Small intestine (tissue), 7 donors: Measurements from ENCODE around the gene PACS1. TPM values are rescaled to one million over a fixed set of nuclear protein-coding genes. Genes with fewer than 3 reads are reported as not detected.

Experiments used
- DNase-seq, 2 donors: peaks; one replicate each; pipeline versions ENCODE4 v3.0.0 to v3.0.0-alpha.2; 2013
- FAIRE-seq: peaks from 2 replicates; lab custom pipeline; 2012; peaks lifted over from hg19 to GRCh38; lab: Jason Lieb, UNC
- H3K27ac ChIP-seq, 3 donors: one replicate each; pipeline ENCODE4 v1.5.1; 2013; ENCODE audit warnings: low read length in 2 of 3, mild to moderate bottlenecking in 2 of 3, control low read depth in 1 of 3, inconsistent platforms in 1 of 3, low read depth in 1 of 3, moderate library complexity in 1 of 3
- H3K27me3 ChIP-seq, 3 donors: one replicate each; pipeline ENCODE4 v1.6.1; 2013; ENCODE audit warnings: low read length in 3 of 3, inconsistent platforms in 1 of 3; ENCODE audit not compliant: control insufficient read depth in 3 of 3, insufficient read depth in 3 of 3
- H3K36me3 ChIP-seq, 3 donors: one replicate each; pipeline ENCODE4 v1.6.1; 2013; ENCODE audit warnings: low read length in 3 of 3, inconsistent platforms in 1 of 3, low read depth in 1 of 3, mild to moderate bottlenecking in 1 of 3, moderate library complexity in 1 of 3; ENCODE audit not compliant: control insufficient read depth in 3 of 3, insufficient read depth in 2 of 3
- H3K4me1 ChIP-seq, 3 donors: one replicate each; pipeline ENCODE4 v1.6.1; 2013; ENCODE audit warnings: low read length in 2 of 3, inconsistent platforms in 1 of 3, low read depth in 1 of 3, mild to moderate bottlenecking in 1 of 3, moderate library complexity in 1 of 3; ENCODE audit not compliant: control insufficient read depth in 3 of 3, insufficient read depth in 2 of 3
- H3K4me3 ChIP-seq, 3 donors: one replicate each; pipeline ENCODE4 v1.5.1; 2013; ENCODE audit warnings: low read length in 3 of 3, control low read depth in 1 of 3, inconsistent platforms in 1 of 3, low read depth in 1 of 3, mild to moderate bottlenecking in 1 of 3, moderate library complexity in 1 of 3
- H3K9me3 ChIP-seq, 2 donors: one replicate each; pipeline ENCODE4 v1.6.1; 2013; ENCODE audit warnings: low read depth in 1 of 2, low read length in 1 of 2; ENCODE audit not compliant: control insufficient read depth in 2 of 2, insufficient read depth in 1 of 2
- WGBS, 3 donors: extraction: QIAGEN DNeasy Blood & Tissue Kit; methylation state at CpG; one replicate each; pipeline ENCODE4 v1.1.7; 2013; 5-methylcytosine and 5-hydroxymethylcytosine counted together
- polyA plus RNA-seq, 4 donors: library from polyadenylated mRNA; stranded (reverse) in 3 of 4; unstranded in 1 of 4; fragments of 200-250 nt in 3 of 4; fragments of 120-200 nt in 1 of 4; gene quantifications; one replicate each; pipeline versions ENCODE4 v1.2.1 to v1.2.3, GENCODE V29; 2013
- donor health status: healthy with polysubstance abuse.
- donor health status: control.
- donor health status: control.
- donor health status: Bipolar disorder and iron deficiency.
- donor health status: healthy.

The PACS1 gene
- polyA plus RNA-seq, 4 donors: 4.0 to 22.9 (median 10.0) TPM

- peaks cover 0 to 43% (median 5%) of the 10 kb centered on the region in 3 donors for H3K27me3 ChIP-seq
- WGBS, 3 donors: 20 to 47% (median 36%) methylated on average over 15 to 17 of the region's 17 CpGs
- H3K9me3 ChIP-seq: no peaks in the 10 kb centered on the region
- no peak for DNase-seq
- H3K4me3 ChIP-seq: no peak overlapping the region
- peaks cover 0 to 4% (median 0%) of the 10 kb centered on the region in 3 donors for H3K36me3 ChIP-seq
- peaks cover 5 to 23% (median 8%) of the 10 kb centered on the region in 3 donors for H3K4me1 ChIP-seq
- no peak for FAIRE-seq
- H3K27ac ChIP-seq: no peak overlapping the region
Measured at GRCh38 chr11:66292543-66293332, 222.7 kb downstream of the PACS1 start.

- DNase-seq: no peak
Measured at GRCh38 chr11:66293352-66293751, 223.3 kb downstream of the PACS1 start.

GRCh38 chr11:66293777-66294625, 223.9 kb downstream of the PACS1 start:
- Histone ChIP-seq H3K9me3 (no peaks in the 10 kb centered on the region), H3K27ac (no peak overlapping the region), H3K4me3 (no peak overlapping the region), H3K27me3 (peaks cover 0 to 48% (median 5%) of the 10 kb centered on the region in 3 donors), H3K36me3 (no peaks in the 10 kb centered on the region), H3K4me1 (peaks cover 5 to 17% (median 8%) of the 10 kb centered on the region in 3 donors)
- DNase-seq: no peak
- FAIRE-seq: no peak
- WGBS, 3 donors: 75 to 83% (median 81%) methylated on average over 28 to 30 of the region's 30 CpGs

More at GRCh38 chr11:66293352-66293751, 223.3 kb downstream of the PACS1 start:
- H3K36me3 ChIP-seq: no peaks in the 10 kb centered on the region
- H3K4me1 ChIP-seq: peaks cover 5 to 17% (median 8%) of the 10 kb centered on the region in 3 donors
- no peaks in the 10 kb centered on the region for H3K9me3 ChIP-seq
- no peak for FAIRE-seq
- peaks cover 0 to 47% (median 5%) of the 10 kb centered on the region in 3 donors for H3K27me3 ChIP-seq
- 42 to 66% (median 44%) methylated on average over 4 of the region's 4 CpGs for WGBS, 3 donors
- H3K4me3 ChIP-seq: no peak overlapping the region
- H3K27ac ChIP-seq: no peak overlapping the region

Other genes with a start within 250 kb of the PACS1 start
- 1 to 10 TPM in 3 of 4 donors, under 1 TPM in 1; 0.54 to 4.0 (median 1.8) TPM for gene SNX32, start 236.3 kb upstream of the PACS1 start, polyA plus RNA-seq
- gene CFL1, start 212.1 kb upstream of the PACS1 start, polyA plus RNA-seq: 1,000 to 10,000 TPM in 3 of 4 donors, 100 to 1,000 TPM in 1; 854 to 2,084 (median 1,613) TPM
- 100 to 1,000 TPM in 1 of 4 donors, 10 to 100 TPM in 3; 45.3 to 118 (median 73.8) TPM for gene MUS81, start 209.8 kb upstream of the PACS1 start, polyA plus RNA-seq
- 10 to 100 TPM in 2 of 4 donors, 1 to 10 TPM in 2; 4.7 to 18.0 (median 12.1) TPM for gene EFEMP2, start 197.5 kb upstream of the PACS1 start, polyA plus RNA-seq
- 1 to 10 TPM in 2 of 4 donors, under 1 TPM in 2; 0.43 to 3.5 (median 1.1) TPM for gene CTSW, start 190.4 kb upstream of the PACS1 start, polyA plus RNA-seq
- 100 to 1,000 TPM in 2 of 4 donors, 10 to 100 TPM in 2; 57.6 to 131 (median 86.9) TPM for gene FIBP, start 181.8 kb upstream of the PACS1 start, polyA plus RNA-seq
- 10 to 100 TPM in 2 of 4 donors, 1 to 10 TPM in 2; 6.5 to 32.5 (median 13.3) TPM for gene CCDC85B, start 179.6 kb upstream of the PACS1 start, polyA plus RNA-seq
- gene FOSL1, start 169.9 kb upstream of the PACS1 start, polyA plus RNA-seq: 1 to 10 TPM in 3 of 4 donors, under 1 TPM in 1; 0.04 to 5.2 (median 1.9) TPM
- 10 to 100 TPM; 23.9 to 32.7 (median 26.9) TPM for gene C11orf68, start 151.2 kb upstream of the PACS1 start, polyA plus RNA-seq
- gene DRAP1, start 150.8 kb upstream of the PACS1 start, polyA plus RNA-seq: 10 to 100 TPM; 53.2 to 87.3 (median 70.7) TPM
- gene TSGA10IP, start 124.8 kb upstream of the PACS1 start, polyA plus RNA-seq: under 1 TPM in 1 of 4 donors, not detected in 3; 0.07 TPM
- 10 to 100 TPM; 39.3 to 95.9 (median 52.9) TPM for gene SART1, start 108.5 kb upstream of the PACS1 start, polyA plus RNA-seq
- gene EIF1AD, start 68.1 kb upstream of the PACS1 start, polyA plus RNA-seq: 10 to 100 TPM; 14.8 to 34.9 (median 19.8) TPM
- 100 to 1,000 TPM in 2 of 4 donors, 10 to 100 TPM in 2; 80.0 to 193 (median 100) TPM for gene BANF1, start 67.8 kb upstream of the PACS1 start, polyA plus RNA-seq
- not detected for gene CST6, start 58.3 kb upstream of the PACS1 start, polyA plus RNA-seq
- gene CATSPER1, start 43.8 kb upstream of the PACS1 start, polyA plus RNA-seq: under 1 TPM in 1 of 4 donors, not detected in 3; 0.04 TPM
- gene GAL3ST3, start 21.1 kb upstream of the PACS1 start, polyA plus RNA-seq: under 1 TPM in 1 of 4 donors, not detected in 3; 0.12 TPM
- 100 to 1,000 TPM; 106 to 141 (median 122) TPM for gene SF3B2, start 17.9 kb upstream of the PACS1 start, polyA plus RNA-seq
- gene KLC2, start 187.4 kb downstream of the PACS1 start, polyA plus RNA-seq: 10 to 100 TPM in 2 of 4 donors, 1 to 10 TPM in 2; 8.4 to 19.3 (median 10.3) TPM
- 100 to 1,000 TPM; 125 to 205 (median 179) TPM for gene RAB1B, start 198.4 kb downstream of the PACS1 start, polyA plus RNA-seq
- 1 to 10 TPM in 2 of 4 donors, under 1 TPM in 2; 0.81 to 3.4 (median 0.99) TPM for gene CNIH2, start 207.9 kb downstream of the PACS1 start, polyA plus RNA-seq
- gene YIF1A, start 218.9 kb downstream of the PACS1 start, polyA plus RNA-seq: 100 to 1,000 TPM; 102 to 144 (median 135) TPM
- gene TMEM151A, start 221.6 kb downstream of the PACS1 start, polyA plus RNA-seq: under 1 TPM in 3 of 4 donors, not detected in 1; 0.44 to 0.91 (median 0.54) TPM
- 10 to 100 TPM in 2 of 4 donors, 1 to 10 TPM in 1, not detected in 1; 1.6 to 35.7 (median 19.1) TPM for gene CD248, start 246.8 kb downstream of the PACS1 start, polyA plus RNA-seq